CD4-positive, alpha-beta T cell treated with Interleukin-6 for 4 hours (primary cell): ENCODE results near the gene MARCHF10.

Experiments used
- DNase-seq: peaks from one replicate; pipeline ENCODE4 v3.0.0-alpha.2; 2020; ENCODE audit warnings: mixed read lengths

The MARCHF10 gene

DNA sequence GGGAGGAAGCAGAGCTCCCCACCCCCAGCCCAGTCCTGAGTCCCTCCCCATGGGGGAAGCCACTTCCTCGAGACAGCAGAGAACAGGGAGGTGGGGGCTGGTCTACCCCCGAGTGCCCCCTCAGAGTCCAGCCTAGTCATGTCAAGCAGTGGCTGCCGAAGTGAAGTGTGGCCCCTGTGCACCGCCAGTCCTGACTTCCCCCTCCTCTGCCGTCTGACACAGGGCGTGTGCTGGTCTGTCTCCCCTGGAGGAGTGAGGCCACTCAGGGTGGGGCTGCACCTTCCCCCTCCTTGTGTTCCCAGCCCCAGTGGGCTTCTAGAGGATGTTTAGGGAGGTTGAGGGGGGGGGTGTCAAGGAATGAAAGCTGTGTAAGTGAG, 133.8 kb downstream of the MARCHF10 start:
- no peak for DNase-seq

DNA sequence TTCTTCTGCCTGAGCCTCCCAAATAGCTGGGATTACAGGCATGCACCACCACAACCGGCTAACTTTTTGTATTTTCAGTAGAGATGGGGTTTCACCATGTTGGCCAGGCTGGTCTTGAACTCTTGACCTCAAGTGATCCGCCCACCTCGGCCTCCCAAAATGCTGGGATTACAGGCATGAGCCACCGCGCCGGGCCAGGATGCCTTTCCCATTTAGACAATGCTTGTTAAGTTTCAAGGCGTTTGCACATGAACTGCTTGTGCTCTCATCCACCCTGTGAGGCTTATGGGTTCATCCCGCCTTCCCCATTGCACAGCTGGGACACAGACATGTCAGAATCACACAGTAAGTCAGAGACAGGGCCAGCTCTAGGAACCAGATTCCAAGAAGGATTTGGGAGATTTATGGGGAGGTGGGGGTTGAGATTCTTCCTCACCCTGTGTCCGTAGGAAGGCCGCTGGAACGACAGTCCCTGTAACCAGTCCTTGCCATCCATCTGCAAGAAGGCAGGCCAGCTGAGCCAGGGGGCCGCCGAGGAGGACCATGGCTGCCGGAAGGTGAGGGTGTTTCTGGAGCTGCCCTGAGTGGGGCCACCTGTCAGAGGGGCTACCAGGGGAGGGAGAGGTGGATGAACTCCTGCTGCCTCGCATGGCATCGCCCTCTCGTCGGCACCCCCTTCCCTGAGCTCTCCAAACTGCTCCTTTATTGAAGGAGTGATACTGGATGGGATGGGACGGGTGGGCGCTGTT, 134.3 kb downstream of the MARCHF10 start:
- DNase-seq: no peak

DNA sequence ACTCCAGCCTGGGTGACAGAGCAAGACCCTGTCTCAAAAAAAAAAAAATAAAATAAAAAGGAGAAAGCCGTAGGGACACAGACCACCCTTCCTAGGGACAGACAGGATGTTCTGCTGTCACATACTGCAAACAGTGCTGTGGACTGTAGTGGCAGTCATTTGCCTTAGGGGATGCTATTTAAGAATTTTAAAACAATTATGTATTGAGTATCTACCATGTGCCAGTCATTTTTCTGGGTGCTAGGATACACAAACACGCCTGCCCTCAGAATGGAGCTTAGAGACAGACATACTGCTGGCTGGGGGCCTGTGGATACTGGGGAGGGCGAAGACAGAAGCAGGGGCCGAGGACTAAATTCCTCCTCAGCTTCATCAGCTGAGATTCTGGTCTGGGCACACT, 135.2 kb downstream of the MARCHF10 start:
- no peak for DNase-seq

DNA sequence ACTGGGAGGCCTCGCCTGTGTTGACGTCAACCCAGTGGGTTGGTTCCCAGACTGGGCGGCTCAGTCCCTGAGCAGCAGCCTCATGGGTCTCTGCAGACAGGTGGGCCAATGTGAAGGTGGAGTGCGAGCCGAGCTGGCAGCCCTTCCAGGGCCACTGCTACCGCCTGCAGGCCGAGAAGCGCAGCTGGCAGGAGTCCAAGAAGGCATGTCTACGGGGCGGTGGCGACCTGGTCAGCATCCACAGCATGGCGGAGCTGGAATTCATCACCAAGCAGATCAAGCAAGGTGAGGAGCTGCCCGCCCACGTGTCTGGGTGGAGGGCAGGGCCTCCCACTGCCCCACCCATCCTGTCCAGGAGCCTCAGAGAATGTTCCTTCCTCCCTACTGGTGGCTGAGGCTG, 136.6 kb downstream of the MARCHF10 start:
- DNase-seq: no peak

DNA sequence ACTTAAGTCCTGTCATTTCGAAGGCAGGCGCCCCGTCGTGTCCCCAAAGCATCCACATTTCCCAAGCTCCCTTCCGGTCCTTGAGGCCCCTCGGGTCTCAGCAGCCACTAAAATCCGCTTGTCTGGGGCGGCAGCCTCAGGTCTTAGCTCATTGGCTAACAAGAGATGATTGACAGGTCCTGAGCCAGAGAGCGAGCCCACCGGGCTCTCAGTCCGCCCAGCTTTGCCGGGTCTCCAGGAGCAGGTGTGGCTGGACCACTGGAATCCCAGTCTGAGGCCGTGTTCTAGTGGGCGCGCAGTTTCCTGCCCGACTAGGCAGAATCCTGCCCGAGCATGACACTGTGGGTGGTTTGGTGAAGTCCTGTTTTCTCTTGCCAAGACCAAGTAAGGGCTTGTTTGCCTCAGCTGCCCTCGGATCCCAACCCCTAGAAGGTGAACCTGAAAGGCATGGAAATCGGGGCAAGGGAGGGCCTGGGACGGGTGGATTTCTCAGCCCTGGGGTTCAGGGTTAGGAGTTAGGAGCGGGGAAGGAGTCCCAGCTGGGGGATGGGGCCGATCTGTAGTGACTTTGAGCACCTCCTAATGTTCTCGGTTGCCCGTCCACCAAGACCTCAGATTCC, 137.8 kb downstream of the MARCHF10 start:
- DNase-seq: no peak

DNA sequence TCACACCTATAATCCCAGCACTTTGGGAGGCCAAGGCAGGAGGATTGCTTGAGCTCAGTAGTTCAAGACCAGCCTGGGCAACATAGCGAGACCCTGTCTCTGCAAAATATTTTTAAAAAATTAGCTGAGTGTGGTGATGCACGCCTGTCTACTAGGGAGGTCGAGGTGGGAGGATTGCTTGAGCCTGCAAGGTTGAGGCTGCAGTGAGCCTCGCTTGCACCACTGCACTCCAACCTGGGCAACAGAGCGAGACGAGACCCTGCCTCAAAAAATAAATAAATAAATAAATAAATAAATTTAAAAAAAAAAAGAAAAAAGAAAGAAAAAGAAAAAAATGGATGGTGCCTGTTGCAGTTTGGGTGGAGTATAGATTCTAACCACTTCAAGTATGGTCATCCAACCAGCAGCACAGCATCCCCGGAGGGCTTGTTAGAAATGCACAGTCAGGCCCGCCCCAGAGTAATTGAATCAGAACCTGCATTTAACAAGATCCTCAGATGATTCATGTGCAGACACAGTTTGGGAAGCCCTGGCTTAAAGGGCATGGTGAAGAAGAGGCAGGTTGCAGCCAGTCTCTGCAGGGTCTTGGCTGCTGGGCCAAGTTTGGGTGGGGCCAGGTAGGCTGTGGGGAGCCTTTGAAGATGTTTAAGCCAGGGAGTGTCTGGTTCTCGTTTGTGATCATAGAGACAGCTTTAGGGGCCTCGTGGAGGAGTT, 139.9 kb downstream of the MARCHF10 start:
- DNase-seq: no peak

DNA sequence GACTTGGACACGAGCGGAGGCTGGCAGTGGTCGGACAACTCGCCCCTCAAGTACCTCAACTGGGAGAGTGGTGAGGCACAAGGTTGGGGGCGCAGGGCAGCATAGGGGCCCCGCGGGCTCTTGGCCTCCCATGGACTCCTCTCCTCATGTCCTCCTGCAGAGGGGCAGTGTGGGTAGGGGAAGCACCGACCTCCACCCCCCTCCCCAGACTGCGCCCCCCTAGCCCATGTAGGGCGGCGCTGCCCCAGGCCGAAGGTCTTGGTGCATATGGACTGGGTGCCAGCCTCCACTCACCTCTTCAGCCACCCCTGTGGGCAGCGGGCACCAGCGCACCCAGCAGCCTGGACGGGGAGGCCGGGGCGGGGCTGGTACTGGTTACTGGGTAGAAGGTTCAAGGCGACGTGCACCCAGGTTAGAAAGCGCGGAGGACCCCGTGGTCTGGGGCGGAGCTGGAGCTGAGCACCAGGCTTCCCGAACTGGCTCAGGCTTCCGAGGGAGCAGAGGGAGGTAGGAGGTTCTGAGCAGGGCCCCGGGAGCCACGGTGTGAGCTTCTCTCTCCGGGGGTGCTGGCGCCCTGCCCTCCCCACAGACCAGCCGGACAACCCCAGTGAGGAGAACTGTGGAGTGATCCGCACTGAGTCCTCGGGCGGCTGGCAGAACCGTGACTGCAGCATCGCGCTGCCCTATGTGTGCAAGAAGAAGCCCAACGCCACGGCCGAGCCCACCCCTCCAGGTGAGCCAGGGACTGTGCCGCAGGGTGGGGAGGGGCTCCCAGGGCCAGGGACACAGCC, 141.1 kb downstream of the MARCHF10 start:
- no peak for DNase-seq

DNA sequence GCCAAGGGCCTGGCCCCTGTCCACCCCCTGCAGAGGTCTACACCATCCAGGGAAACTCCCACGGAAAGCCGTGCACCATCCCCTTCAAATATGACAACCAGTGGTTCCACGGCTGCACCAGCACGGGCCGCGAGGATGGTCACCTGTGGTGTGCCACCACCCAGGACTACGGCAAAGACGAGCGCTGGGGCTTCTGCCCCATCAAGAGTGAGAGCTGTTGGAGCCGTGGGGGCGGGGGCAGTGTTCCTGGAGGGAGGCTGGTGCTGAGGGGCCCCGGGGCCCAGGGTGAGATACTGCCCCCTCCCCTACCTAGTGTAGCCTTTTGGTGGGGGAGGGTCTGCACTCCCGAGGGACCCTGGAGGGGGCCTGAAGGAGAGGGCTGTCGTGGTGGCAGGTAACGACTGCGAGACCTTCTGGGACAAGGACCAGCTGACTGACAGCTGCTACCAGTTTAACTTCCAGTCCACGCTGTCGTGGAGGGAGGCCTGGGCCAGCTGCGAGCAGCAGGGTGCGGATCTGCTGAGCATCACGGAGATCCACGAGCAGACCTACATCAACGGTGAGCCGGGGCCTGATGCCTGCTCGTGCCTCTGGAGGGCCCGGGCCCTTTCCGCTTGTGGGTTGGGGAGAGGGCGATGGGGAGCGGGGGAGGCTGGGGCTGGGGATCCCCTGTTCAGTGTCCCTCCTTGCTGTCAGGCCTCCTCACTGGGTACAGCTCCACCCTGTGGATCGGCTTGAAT, 141.9 kb downstream of the MARCHF10 start:
- no peak for DNase-seq

DNA sequence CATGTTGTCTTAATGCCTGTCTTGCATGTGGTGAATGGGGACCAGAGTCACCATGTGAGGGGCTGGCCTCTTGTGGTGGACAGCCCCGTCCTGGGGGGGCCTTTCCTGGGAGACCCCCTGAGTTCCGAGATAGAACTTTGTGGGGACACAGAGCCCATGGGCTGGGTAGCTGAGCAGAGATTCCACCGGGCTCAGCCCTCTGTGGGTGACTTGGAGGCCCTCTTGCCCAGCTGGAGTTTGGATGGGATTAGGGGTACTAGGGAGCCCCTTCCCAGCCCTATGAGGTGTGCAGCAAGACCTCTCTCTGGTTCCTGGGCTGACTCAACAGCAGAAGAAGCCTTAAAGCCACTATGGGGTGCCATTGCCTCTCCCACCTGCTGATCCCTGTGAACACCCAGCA, 142.5 kb downstream of the MARCHF10 start:
- DNase-seq: no peak

DNA sequence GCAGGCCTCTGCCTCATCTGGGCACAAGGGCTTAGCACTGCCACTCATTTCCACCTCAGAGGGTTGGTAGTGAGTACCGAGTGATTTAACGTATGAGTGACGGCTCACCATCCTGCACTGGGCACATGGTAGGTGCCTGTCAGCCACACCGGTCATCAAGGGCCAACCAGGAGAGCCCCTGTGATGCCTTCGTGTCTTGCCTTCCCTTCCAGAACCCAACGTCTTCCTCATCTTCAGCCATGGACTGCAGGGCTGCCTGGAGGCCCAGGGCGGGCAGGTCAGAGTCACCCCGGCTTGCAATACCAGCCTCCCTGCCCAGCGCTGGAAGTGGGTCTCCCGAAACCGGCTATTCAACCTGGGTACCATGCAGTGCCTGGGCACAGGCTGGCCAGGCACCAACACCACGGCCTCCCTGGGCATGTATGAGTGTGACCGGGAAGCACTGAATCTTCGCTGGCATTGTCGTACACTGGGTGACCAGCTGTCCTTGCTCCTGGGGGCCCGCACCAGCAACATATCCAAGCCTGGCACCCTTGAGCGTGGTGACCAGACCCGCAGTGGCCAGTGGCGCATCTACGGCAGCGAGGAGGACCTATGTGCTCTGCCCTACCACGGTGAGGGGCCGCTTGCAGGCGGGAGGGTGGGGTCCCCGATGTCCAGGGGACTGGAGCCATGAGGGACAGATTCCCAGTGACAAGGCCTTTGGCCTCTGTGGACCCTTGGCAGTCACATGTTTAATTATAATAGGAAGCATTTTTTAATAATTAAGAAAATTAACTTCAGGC, 143.6 kb downstream of the MARCHF10 start:
- no peak for DNase-seq

DNA sequence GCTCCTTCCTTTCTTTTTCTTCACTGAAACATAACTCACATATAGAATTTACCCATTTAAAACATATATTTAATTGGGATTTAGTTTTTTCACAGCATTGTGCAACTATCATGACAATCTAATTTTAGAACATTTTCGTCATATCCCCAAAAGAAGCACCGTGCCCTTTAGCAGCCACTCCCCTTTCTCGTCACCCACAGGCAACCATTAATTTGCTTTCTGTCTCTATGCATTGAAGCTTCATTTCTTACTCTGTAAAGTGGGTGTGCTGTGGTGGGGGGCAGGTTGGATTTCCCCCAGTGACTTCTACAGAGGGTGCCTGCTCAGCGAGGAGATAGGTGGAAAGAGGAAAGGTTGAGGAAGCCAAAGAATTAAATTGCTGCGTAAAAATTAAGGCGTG, 144.8 kb downstream of the MARCHF10 start:
- no peak for DNase-seq

DNA sequence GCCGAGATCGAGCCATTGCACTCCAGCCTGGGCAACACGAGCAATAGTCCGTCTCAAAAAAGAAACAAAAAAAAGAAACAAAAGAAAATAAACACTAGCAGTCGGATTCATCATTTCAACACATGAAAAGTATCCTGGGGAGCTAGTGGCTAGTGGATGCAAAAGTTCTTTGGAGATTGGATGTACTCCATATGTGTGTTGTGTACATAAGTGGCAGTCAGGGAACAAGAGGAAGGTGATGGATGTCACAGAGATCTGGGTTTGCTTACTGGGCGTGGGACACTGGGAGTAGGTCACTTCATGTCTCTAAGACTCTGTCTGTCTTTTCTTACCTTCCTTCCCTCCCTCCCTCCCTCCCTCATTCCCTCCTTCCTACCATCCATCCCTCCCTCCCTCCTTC, 145.3 kb downstream of the MARCHF10 start:
- no peak for DNase-seq

DNA sequence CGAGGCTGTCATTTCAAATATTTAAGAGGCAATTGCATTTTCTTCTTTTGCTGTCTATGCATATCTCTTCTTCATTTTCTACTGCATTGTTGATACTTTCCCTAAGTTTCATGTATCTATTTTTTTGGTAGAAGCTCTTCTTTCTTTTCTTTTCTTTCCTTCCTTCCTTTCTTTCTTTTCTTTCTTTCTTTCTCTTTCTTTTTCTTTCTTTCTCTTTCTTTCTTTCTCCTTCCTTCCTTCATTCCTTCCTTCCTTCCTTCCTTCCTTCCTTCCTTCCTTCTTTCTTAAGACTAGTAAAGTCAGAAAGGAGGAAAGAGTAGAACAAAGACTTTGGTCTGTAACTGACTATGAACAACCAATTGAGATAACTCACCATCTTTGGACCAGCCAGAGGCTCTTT, 146.8 kb downstream of the MARCHF10 start:
- no peak for DNase-seq

DNA sequence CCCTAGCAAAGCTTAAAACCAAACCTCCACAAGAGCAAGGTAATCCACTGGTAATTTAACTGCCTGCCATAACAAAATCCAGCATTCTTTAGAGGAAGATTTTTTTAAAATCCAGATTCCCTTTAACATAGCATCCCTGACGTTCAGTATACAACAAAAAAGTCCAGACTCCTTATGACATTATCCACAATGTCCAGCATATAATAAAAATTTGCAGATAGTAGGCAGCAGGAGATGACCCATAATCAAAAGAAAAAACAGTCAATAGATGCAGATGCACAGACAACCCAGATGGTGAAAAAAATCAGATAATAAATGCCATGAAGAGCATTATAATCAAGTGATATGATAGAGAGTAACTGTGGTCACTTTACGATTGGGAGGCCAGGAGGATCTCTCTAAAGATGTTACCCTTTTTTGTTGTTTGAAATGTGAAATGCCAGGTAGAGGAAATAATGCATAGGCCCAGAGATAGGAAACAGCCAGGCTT, 147.4 kb downstream of the MARCHF10 start:
- no peak for DNase-seq

DNA sequence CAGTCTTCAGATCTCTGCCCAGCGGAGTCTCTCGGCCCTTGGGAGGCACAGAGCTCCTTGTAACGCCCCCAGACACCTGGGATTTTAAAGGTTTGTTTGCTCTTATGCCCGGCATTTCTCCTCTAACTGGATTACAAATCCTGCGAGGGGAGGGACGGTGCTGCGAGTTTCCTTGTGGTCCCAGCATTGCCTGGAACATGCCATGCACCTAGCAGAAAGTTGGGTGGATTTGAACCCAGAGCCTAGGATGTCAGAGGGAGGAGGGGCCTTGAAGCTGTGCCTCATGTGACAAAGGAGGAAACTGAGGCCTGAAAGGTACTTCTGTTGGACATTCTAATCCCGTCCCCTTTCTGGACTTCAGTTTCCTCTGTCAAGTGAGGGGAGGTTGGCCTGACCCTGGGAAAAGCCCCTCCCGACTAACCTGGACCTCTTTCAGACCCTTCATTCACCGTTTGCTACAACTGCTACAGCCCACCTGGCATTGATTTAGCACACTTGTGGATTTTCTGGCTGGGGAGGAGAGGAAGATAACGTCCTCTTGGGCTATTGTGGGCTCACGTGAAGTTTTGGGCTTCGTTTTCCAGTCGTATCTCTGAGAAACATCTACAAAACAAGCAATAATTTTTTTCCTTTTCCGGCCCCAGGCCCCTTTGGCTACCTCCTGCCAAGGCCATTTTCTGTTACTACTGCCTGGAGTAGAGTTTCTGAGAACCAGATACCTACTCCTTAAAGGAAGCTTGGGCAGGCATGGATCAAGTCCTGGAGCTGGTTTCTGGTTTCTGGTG, 149.8 kb downstream of the MARCHF10 start:
- DNase-seq: no peak

DNA sequence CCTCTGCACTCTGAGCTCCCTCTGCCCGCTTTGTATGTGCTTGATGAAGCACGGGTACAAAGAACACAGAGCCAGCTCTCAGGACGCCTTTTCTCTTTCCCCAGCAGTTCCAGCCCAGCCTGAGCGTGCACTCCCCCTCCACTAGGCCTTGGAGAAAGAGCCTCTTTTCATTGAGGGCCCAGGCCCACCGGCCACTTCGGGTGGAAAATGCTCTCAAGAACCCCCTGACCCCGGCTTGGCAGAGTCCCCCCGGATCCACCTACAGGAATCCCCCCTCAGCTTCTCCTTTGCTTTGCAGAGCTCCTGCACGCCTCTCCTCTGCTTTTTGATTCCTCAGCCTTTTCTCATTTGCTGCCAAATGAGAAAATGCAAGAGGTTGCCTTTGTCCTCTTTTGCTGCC, 150.4 kb downstream of the MARCHF10 start:
- no peak for DNase-seq

DNA sequence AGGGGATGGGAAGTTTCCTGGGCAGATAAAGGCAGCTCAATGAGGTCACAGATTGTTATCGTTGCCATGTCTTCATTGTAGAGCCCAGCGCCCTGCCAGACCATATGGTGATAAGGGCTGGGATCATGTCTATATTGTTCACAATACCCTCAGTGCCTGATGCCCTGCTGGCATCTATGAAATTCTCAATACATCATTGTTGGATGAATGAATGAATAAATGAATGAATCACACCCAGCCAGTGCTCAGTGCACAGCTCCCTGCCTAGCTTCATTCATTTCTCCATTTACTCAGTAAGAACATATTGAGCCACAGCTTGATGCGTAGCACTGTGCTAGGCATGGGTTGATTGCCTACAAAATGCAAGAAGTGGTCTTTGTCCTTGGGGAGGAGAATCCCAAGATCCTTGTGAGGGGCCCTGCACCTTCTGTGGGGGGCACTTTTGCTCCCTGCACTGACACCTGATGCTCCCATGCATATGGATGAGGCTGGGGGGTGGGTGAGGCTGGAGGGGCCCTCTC, 150.9 kb downstream of the MARCHF10 start:
- no peak for DNase-seq

DNA sequence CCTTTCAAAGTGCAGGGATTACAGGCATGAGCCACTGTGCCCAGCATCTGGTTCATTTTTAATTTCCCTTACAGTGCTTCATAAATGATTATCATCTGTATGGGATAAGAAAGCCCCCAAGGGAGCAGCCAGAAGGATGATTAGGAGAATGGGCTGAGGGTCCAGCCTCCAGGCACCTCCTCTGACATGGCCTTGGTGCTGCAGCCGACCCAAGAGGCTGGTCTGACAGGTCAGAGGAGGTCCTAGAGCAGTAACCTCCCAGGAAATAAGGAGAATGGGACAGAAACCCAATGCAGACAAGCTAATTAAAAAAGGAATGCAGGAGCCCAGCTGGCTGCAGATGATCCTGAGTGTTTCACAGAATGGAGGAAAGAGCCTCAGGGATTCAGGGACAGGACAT, 151.7 kb downstream of the MARCHF10 start:
- no peak for DNase-seq

DNA sequence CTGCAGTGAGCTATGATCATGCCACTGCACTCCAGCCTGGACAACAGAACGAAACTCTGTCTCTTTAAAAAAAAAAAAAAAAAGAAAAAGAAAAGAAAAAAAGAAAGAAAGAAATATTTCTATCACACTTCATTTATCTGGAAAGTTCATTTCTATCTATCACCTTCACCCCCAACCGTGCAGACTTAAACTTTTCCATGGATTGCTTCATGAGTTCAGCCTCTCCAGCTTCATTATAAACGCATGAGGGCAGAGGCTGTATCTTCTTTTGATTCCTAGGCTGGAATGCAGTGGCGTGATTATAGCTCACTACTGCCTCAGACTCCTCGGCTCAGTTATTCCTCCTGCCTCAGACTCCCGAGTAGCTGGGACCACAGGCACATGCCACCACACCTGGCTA, 152.5 kb downstream of the MARCHF10 start:
- DNase-seq: no peak
